Amygdala (tissue), 56 donors: ENCODE results near the gene ARMC9.
A peak's percentile ranks its signal among the peaks of the same experiment; 100 is the strongest.

Experiments
- DNase-seq, 56 donors: peaks; one replicate each; lab custom pipeline; 2025; lab: John Stamatoyannopoulos, UW

The ARMC9 gene

DNA sequence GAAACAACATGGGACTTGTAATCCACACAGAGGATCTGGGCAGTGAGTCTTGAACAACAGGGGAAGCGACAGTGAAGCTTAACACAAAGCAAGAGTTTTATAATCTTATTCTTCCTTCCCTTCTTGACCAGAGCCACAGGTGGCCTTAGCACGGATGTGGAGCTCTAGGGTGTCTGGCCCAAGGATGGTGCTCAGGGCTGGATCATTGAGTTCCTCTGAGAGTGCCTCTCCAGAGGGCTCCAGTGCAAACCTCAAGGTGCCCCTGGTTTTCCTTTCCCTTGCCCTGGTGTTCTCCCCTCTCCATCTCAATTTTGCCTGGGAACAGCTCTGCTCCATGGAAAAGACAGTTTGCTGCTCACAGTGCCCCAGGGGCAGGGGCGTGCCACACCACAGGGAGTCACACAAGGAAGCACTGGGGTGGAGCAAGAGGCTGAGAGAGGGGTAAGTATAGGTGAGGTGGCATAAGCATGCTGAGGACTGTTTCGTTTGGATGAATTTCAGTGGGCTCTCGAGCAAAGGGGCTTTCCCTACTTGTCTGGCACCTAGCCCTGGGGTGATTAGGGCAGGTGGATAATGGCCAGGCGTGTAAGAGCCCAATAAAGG, 108.5 kb downstream of the ARMC9 start:
- no peak for DNase-seq

- no peak for DNase-seq
Measured at GRCh38 chr2:231308219-231308618, 109.8 kb downstream of the ARMC9 start.

DNA sequence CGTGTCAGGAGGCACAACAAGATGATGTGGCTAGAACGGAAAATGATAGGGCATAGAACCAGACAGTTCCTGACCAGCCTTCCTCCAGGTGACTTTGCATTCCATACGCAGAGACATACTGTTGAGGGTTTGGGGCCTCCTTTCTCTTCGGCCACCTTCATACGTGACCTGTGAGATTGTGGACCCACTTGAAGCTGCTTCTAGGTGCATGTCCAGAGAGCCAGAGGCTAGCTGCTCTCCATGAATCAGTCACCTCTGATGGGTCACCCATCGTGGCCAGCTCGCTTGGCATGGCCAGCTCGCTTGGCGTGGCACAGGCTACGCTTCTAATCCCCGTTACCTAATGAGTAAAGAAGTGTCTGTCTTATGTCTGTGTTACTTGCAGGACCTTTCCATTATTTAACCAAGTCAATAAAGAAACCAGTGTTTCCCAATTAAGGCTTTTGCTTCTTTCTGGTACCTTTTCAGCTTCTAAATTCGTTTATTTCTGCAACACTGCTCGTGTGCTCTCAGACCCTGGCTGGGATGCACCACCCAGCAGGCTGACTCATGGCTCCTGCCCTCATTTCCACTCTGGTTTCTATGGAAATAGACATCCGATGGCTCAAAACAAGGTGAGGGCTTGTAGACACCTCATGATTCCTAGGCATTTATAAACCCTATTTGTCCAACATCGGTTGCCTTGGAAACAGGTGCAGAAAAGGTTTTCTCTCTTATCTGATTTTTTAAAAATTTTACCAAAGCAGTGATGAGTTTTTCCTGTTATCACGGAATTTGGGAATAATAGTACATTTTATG, 110.4 kb downstream of the ARMC9 start:
- no peak for DNase-seq

- no peak for DNase-seq
Measured at GRCh38 chr2:231312066-231312465, 113.6 kb downstream of the ARMC9 start.

GRCh38 chr2:231315896-231316295, 117.5 kb downstream of the ARMC9 start:
- no peak for DNase-seq

DNA sequence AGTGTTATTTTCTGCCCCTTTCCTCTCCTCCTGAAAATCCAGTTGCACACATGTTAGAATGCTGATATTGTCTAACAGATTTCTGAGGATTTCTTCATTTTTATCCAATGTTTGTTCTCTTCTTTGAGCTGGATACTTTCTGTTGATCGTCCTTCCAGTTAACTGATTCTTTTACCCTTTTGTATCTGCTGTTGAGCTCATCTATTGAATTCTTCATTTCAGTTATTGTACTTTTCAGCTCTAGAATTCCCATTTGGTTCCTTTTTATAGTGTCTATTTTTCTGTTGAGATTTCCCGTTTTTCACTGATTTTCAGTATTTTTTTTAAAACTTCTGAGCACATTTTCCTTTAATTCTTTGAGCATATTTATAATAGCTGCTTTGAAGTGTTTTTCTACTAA, 119.1 kb downstream of the ARMC9 start:
- no peak for DNase-seq

- no peak for DNase-seq
Measured at GRCh38 chr2:231318436-231318835, 120.0 kb downstream of the ARMC9 start.

- DNase-seq: no peak
Measured at GRCh38 chr2:231318954-231319353, 120.5 kb downstream of the ARMC9 start.

DNA sequence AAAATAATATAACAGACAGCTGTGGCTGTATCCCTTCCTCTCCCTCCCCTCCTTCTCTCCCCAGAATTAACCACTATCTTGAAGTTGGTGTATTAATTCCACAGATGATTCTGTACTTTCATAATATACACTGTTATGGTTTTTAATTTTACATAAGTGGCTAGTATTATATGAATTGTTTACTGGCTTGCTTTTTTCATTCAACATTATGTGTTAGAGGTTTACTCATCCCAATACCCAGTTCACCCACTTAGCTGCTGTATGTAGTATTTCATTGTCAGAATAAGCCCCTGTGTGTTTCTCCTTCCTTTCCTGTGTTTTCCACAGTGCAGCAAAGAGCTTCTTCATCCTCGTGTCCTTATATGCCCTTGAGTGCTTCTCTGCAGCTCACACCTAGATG, 121.4 kb downstream of the ARMC9 start:
- no peak for DNase-seq

DNA sequence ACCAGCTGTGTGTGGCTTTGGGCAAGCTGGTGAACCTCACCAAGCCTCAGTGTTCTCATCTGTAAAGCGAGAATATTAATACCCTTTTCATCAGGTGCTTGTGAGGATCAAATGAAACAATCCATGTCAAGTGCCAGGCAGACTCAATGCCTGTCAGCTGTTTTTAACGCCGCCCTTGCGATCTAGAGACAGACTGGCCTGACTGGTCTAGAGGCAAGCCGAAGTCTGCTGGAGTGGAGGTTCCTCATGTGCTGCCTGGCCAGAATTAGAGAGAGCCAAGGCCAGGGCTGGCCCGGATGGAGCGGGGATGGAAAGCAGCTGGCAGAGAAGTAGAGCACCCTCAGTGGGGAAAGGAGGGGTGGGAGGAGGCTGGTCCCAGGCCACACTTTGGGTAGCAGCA, 122.6 kb downstream of the ARMC9 start:
- peak in 7 of 56 donors; percentile 10 to 57 (median 19) for DNase-seq

- peak in 7 of 56 donors; percentile 7 to 50 (median 19) for DNase-seq
Measured at GRCh38 chr2:231321556-231322334, 123.3 kb downstream of the ARMC9 start.

DNA sequence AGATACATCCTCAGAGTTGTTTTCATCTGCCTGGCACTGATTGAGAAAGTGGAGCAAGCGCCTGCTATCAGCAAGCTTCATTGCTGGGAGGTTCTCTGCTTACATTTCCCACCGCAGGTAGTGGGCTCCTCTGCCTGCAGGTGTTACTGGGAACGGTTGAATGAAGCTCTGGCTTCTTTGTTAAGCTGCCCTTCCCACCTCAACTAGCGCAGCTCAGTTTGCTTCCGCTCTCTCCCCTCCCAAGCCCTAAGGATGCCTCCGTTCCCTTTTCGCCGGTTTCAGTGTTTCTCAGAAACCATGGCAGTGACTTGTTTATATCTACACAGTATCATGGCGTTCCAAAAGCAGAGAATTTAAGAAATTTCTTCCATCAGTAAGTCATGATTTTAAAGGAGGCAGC, 124.9 kb downstream of the ARMC9 start:
- DNase-seq: no peak

GRCh38 chr2:231325826-231326225, 127.4 kb downstream of the ARMC9 start:
- DNase-seq: no peak

- no peak for DNase-seq
Measured at GRCh38 chr2:231326404-231326803, 128.0 kb downstream of the ARMC9 start.

DNA sequence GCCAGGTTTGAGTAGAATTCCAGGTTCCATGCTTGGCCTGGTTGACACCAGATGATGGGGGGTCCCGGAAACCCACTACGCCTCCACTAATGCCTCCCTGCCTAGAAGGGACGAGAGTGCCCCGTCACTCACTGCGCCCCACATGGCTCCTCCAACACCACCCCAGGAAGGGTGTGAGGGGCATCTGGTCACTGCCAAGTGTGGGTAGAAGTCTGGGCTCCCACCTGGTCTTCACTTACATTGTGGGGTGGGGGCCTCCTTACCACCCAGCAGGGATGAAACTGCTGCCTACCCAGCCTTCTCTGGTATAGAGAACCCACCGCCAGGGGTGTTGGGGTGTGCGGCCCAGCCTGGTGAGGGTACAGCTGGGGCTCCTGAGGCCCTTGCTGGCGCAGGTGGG, 131.9 kb downstream of the ARMC9 start:
- no peak for DNase-seq

- no peak for DNase-seq
Measured at GRCh38 chr2:231331533-231331932, 133.1 kb downstream of the ARMC9 start.

- no peak for DNase-seq
Measured at GRCh38 chr2:231332388-231332787, 134.0 kb downstream of the ARMC9 start.

GRCh38 chr2:231332872-231333500, 134.6 kb downstream of the ARMC9 start:
- DNase-seq: no peak

GRCh38 chr2:231334179-231334930, 135.9 kb downstream of the ARMC9 start:
- no peak for DNase-seq

DNA sequence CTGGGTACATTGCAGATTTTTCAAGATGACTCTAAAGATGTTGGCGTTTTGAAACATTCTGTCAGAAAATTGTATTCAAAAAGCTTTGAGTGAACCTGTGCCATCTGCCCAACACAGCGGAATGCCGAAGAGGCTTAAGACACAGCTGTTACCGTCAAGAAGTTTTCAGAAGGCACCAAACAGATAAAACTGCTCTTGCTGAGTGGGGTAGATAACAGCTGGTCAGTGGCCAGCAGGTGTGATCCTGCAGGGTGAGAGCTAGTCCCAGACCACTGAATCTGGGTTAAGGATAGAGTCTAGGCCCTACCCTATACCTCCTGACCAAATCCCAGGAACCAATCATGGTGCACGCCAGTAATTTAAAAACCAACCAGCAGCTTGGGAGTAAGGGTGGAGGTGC, 136.6 kb downstream of the ARMC9 start:
- no peak for DNase-seq
